Stomach (tissue), 4 donors: Measurements from ENCODE around the gene ZNF280D.

Experiments used
- EP300 ChIP-seq: sonication (generic); formaldehyde crosslinking; IDR thresholded peaks from one replicate; pipeline ENCODE4 v1.6.1; 2017; ENCODE audit warnings: antibody characterized with exemption
- POLR2A ChIP-seq, 4 donors: fragments of 450-650 bp; IDR thresholded peaks; one replicate each; pipeline ENCODE4 v1.6.1; 2016; ENCODE audit warnings: antibody characterized with exemption in 4 of 4, control low read depth in 2 of 4, mild to moderate bottlenecking in 1 of 4, moderate library complexity in 1 of 4
- POLR2AphosphoS5 ChIP-seq, 3 donors: sonication (generic); formaldehyde crosslinking; IDR thresholded peaks; one replicate each; pipeline ENCODE4 v1.6.1; 2016; ENCODE audit warnings: antibody characterized with exemption in 3 of 3
- TF ChIP-seq, protein P1 (sequence below), 7 experiments: fragments of 450-650 bp in 4 of 7; fragments of 200-600 bp in 3 of 7; sonication (generic) in 3 of 7; IDR thresholded peaks; one replicate each; pipeline ENCODE4 v1.5.1; 2016 to 2019; ENCODE audit warnings: antibody characterized with exemption in 7 of 7, control low read depth in 2 of 7, mild to moderate bottlenecking in 1 of 7

GRCh38 chr15:56739964-56740640, 6.8 kb upstream of the ZNF280D start:
- TF ChIP-seq EP300, result no peak
- TF ChIP-seq, protein P1, sequence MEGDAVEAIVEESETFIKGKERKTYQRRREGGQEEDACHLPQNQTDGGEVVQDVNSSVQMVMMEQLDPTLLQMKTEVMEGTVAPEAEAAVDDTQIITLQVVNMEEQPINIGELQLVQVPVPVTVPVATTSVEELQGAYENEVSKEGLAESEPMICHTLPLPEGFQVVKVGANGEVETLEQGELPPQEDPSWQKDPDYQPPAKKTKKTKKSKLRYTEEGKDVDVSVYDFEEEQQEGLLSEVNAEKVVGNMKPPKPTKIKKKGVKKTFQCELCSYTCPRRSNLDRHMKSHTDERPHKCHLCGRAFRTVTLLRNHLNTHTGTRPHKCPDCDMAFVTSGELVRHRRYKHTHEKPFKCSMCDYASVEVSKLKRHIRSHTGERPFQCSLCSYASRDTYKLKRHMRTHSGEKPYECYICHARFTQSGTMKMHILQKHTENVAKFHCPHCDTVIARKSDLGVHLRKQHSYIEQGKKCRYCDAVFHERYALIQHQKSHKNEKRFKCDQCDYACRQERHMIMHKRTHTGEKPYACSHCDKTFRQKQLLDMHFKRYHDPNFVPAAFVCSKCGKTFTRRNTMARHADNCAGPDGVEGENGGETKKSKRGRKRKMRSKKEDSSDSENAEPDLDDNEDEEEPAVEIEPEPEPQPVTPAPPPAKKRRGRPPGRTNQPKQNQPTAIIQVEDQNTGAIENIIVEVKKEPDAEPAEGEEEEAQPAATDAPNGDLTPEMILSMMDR (IDR thresholded peaks at IDR 0.05), result no peak
- no peak for TF ChIP-seq POLR2AphosphoS5 (IDR thresholded peaks at IDR 0.05)
- TF ChIP-seq POLR2A (IDR thresholded peaks at IDR 0.05), result no peak
